Hepatocyte (in vitro differentiated cells): ENCODE results near the gene CDK5. TPM values are rescaled to one million over a fixed set of nuclear protein-coding genes. Genes with fewer than 3 reads are reported as not detected.

Experiments
- DNase-seq: peaks from one replicate; pipeline ENCODE4 v3.0.0-alpha.2; 2016; ENCODE audit warnings: low spot score
- H2AFZ ChIP-seq: fragments of 200-600 bp; sonication (generic); 2 replicates; pipeline ENCODE4 v1.6.0; 2016; ENCODE audit warnings: antibody characterized with exemption, mild to moderate bottlenecking
- H3K27ac ChIP-seq: fragments of 200-600 bp; sonication (generic); 2 replicates; pipeline ENCODE4 v1.5.1; 2016; ENCODE audit warnings: mild to moderate bottlenecking
- H3K27me3 ChIP-seq: fragments of 200-600 bp; sonication (generic); 2 replicates; pipeline ENCODE4 v1.6.1; 2016
- H3K36me3 ChIP-seq: fragments of 200-600 bp; sonication (generic); replicated peaks from 2 replicates; pipeline ENCODE4 v1.5.1; 2016; ENCODE audit warnings: low read depth; ENCODE audit not compliant: insufficient read depth
- H3K4me1 ChIP-seq: fragments of 200-600 bp; sonication (generic); 2 replicates; pipeline ENCODE4 v1.5.1; 2016; ENCODE audit warnings: mild to moderate bottlenecking, moderate library complexity; ENCODE audit not compliant: insufficient read depth
- H3K4me2 ChIP-seq: fragments of 200-600 bp; sonication (generic); 2 replicates; pipeline ENCODE4 v1.6.0; 2016
- H3K4me3 ChIP-seq: fragments of 200-600 bp; sonication (generic); 2 replicates; pipeline ENCODE4 v1.5.1; 2016; ENCODE audit warnings: mild to moderate bottlenecking
- H3K79me2 ChIP-seq: fragments of 200-600 bp; sonication (generic); 2 replicates; pipeline ENCODE4 v1.6.0; 2017; ENCODE audit warnings: mild to moderate bottlenecking
- H3K9me2 ChIP-seq: fragments of 200-600 bp; sonication (generic); replicated peaks from 2 replicates; pipeline ENCODE4 v1.6.0; 2017; ENCODE audit warnings: mild to moderate bottlenecking; ENCODE audit not compliant: insufficient read depth
- H3K9me3 ChIP-seq: fragments of 200-600 bp; sonication (generic); 2 replicates; pipeline ENCODE4 v1.5.1; 2016; ENCODE audit warnings: low read depth, mild to moderate bottlenecking
- H4K20me1 ChIP-seq: fragments of 200-600 bp; sonication (generic); 2 replicates; pipeline ENCODE4 v1.6.0; 2016; ENCODE audit warnings: mild to moderate bottlenecking; ENCODE audit not compliant: insufficient read depth, poor library complexity, severe bottlenecking
- EZH2 ChIP-seq: fragments of 200-600 bp; sonication (generic); IDR thresholded peaks from 2 replicates; pipeline ENCODE4 v1.6.1; 2016; ENCODE audit warnings: antibody characterized with exemption, mild to moderate bottlenecking, borderline replicate concordance
- EZH2phosphoT487 ChIP-seq: fragments of 200-600 bp; sonication (generic); IDR thresholded peaks from one replicate; pipeline ENCODE4 v1.6.1; 2018; ENCODE audit warnings: antibody characterized with exemption, mild to moderate bottlenecking, low read depth, moderate library complexity; ENCODE audit not compliant: unreplicated experiment, severe bottlenecking
- WGBS: methylation state at CpG from one replicate; pipeline ENCODE4 v1.1.6; 2016; ENCODE audit warnings: low lambda C conversion rate; ENCODE audit errors: missing lambda C conversion rate; 5-methylcytosine and 5-hydroxymethylcytosine counted together
- polyA plus RNA-seq: library from polyadenylated mRNA; unstranded; fragments of >200 nt; fragmentation: Nextera tagmentation; extraction: Ambion mirVana; gene quantifications from 2 replicates; pipeline ENCODE4 v1.2.1, GENCODE V29; 2016
- total RNA-seq: library from RNA; depleted of rRNA; stranded (reverse); fragments of >200 nt; gene quantifications from 2 replicates; pipeline ENCODE4 v1.2.3, GENCODE V29; 2014
- TF ChIP-seq, protein P1 (sequence below): fragments of 200-600 bp; sonication (generic); IDR thresholded peaks from 2 replicates; pipeline ENCODE4 v1.5.1; 2016; ENCODE audit warnings: antibody characterized with exemption, mild to moderate bottlenecking; ENCODE audit not compliant: poor library complexity

CDK5 gene
- total and polyA plus RNA-seq, 2 experiments from 2014 or later: 17.4 to 29.4 TPM

DNA sequence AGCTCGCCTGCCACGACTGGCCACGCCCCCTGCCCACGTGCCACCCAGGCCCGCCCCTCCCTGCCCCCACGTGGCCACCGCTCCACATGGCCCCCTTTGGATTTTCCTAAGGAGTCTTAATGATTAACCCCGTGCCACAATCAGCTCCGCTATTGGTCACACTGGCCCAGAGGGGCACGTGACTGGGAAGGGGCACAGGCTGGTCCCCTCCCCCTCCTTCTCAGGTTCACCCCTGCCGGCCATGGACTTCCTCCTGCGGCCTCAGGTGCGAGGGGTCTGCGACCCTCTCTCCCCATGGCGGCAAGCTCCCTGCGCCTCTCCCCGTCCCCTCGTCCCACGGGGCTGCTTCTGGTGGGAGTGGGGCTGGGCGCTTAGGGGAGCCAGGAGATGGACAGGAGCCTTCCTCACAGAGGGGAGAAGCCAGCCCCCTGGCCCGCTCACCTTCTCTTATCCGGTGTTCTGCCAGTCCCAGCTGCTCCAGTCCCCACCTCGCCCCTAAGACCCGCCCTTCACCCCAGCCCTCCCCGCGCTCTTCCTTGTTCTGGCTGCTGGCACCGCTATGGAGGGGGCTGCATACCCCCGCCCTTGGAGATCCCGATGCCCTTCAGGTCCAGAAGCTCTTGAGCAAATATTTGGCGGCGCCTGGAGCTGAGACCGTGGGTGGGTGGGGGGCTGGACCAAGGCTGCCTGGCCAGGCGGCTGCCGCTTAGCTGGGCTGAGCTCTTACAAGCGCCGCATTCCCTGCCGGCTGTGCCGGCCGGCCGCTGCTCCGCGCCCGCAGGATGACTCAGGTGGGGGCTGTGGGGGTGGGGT lies 4.9 kb upstream of the CDK5 start:
- Histone ChIP-seq H3K36me3 (no peaks in the 10 kb centered on the region), H3K4me1 (peaks cover 39% of the 10 kb centered on the region), H3K4me3 (no peak overlapping the region), H2AFZ (no peak overlapping the region), H3K9me2 (no peaks in the 10 kb centered on the region), H4K20me1 (peaks cover 27% of the 10 kb centered on the region), H3K27me3 (no peaks in the 10 kb centered on the region), H3K79me2 (peaks cover 47% of the 10 kb centered on the region), H3K4me2 (peak overlapping the region; percentile 83), H3K27ac (peak overlapping the region; percentile 96), H3K9me3 (no peaks in the 10 kb centered on the region)
- WGBS: 14% methylated on average over 37 of the region's 43 CpGs
- TF ChIP-seq, protein P1, sequence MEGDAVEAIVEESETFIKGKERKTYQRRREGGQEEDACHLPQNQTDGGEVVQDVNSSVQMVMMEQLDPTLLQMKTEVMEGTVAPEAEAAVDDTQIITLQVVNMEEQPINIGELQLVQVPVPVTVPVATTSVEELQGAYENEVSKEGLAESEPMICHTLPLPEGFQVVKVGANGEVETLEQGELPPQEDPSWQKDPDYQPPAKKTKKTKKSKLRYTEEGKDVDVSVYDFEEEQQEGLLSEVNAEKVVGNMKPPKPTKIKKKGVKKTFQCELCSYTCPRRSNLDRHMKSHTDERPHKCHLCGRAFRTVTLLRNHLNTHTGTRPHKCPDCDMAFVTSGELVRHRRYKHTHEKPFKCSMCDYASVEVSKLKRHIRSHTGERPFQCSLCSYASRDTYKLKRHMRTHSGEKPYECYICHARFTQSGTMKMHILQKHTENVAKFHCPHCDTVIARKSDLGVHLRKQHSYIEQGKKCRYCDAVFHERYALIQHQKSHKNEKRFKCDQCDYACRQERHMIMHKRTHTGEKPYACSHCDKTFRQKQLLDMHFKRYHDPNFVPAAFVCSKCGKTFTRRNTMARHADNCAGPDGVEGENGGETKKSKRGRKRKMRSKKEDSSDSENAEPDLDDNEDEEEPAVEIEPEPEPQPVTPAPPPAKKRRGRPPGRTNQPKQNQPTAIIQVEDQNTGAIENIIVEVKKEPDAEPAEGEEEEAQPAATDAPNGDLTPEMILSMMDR: no peak
- TF ChIP-seq EZH2: no peak
- no peak for TF ChIP-seq EZH2phosphoT487
- DNase-seq: peak; percentile 95

DNA sequence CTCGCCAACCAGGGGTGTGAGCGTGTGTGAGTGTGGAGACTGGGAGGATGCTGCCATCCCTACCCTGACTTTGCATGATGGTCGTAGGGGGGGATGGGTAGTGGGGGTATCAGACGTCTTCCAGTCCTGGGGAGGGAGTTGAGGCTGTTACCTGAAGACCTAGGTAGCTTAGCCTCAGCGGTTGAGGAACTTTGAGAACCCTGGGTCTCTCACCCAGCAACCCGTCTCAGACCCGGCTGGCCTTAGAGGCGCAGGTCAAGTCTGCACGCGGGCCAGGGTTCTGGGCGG lies 4.4 kb upstream of the CDK5 start:
- Histone ChIP-seq H3K4me1 (peaks cover 40% of the 10 kb centered on the region), H3K9me2 (no peaks in the 10 kb centered on the region), H3K9me3 (no peaks in the 10 kb centered on the region), H4K20me1 (peaks cover 27% of the 10 kb centered on the region), H3K27me3 (no peaks in the 10 kb centered on the region), H3K4me2 (peak overlapping the region; percentile 88), H3K27ac (peak overlapping the region; percentile 97), H3K36me3 (no peaks in the 10 kb centered on the region), H3K79me2 (peaks cover 49% of the 10 kb centered on the region), H2AFZ (no peak overlapping the region), H3K4me3 (no peak overlapping the region)
- 20% methylated on average over 7 of the region's 11 CpGs for WGBS
- TF ChIP-seq EZH2phosphoT487 (no peak), EZH2 (no peak)
- TF ChIP-seq, protein P1: no peak
- DNase-seq: no peak

DNA sequence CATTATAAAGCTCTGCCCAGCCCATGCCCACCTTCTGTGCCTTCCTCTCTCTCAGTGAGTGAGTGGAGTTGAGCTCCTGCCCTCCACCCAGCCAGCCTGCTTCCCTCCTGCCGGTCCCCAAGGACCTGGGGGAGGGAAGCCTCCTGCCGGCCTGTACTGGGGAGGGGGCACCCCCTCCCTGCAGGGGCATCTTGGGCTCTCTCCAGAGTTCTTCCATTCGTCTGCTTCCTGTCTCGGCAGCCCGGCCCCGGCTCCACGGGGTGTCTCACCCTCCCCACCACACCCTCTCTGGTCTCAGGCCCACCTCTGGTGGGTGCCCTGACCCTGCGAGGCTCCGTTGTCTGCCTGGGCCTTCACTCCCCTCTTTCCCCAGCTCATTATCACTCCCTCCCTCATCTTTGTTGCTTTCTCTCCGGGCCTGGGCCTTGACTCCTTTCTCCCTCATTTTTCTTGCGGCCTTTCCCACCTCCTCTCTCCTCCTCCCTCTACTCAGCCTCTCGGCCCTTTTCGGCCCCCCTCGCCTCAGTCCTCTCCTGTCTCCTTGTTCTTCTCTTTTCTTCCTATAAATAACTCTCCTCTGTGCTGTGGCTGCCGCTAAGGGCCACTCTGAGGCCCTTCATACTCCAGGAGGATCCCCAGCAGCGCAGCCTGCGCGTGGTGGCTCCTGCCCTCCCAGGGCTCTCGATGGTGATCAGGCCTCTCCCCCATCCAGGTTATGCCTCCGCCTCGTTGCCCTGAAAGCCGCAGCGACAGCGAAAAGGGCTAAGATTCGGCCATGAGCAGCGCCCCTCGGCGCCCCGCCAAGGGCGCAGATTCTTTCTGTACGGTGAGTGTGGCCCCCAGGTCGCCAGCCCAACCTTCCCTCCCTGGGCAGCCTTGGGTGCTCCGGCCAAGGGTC lies 3.8 kb upstream of the CDK5 start:
- Histone ChIP-seq H2AFZ (no peak overlapping the region), H3K27me3 (no peaks in the 10 kb centered on the region), H3K4me1 (peaks cover 44% of the 10 kb centered on the region), H3K4me3 (no peak overlapping the region), H3K9me3 (no peaks in the 10 kb centered on the region), H4K20me1 (peaks cover 27% of the 10 kb centered on the region), H3K79me2 (peaks cover 53% of the 10 kb centered on the region), H3K9me2 (no peaks in the 10 kb centered on the region), H3K4me2 (peak overlapping the region; percentile 88), H3K27ac (peak overlapping the region; percentile 97), H3K36me3 (no peaks in the 10 kb centered on the region)
- TF ChIP-seq EZH2phosphoT487: no peak
- no peak for DNase-seq
- 64% methylated on average over 32 of the region's 33 CpGs for WGBS
